Endometrial microvascular endothelial cells (primary cell): ENCODE measurements around the gene CD74. TPM values are rescaled to one million over a fixed set of nuclear protein-coding genes. Genes with fewer than 3 reads are reported as not detected.

Experiments used
- in situ Hi-C: cut with HindIII; loops from 2 replicates; pipeline ENCODE4 v1.10.0; 2017; ENCODE audit warnings: low sequenced_read_pairs, low pct_unique_long_range_greater_than_20kb; ENCODE audit errors: inconsistent ontology term
- total RNA-seq: library from RNA; depleted of rRNA; stranded (reverse); fragments of >200 nt; gene quantifications from one replicate; pipeline ENCODE4 v1.2.3, GENCODE V29; 2015; ENCODE audit errors: inconsistent ontology term

The CD74 gene
- total RNA-seq, 1 donor from 2014 or later: 9.4 TPM

GRCh38 chr5:150386024-150386855 is 26.5 kb downstream of the CD74 start:
- in situ Hi-C loops: no loop called here

- in situ Hi-C loops: no loop called here
Observed at GRCh38 chr5:150384701-150385100, 28.0 kb downstream of the CD74 start.

GRCh38 chr5:150377964-150378694 is 34.6 kb downstream of the CD74 start:
- in situ Hi-C loops: no loop called here

- in situ Hi-C loops: no loop called here
Observed at GRCh38 chr5:150376799-150377771, 35.6 kb downstream of the CD74 start.

- in situ Hi-C loops: no loop called here
Observed at GRCh38 chr5:150374651-150375050, 38.1 kb downstream of the CD74 start.

- in situ Hi-C loops: no loop called here
Observed at GRCh38 chr5:150372639-150373038, 40.1 kb downstream of the CD74 start.

GRCh38 chr5:150368526-150368925 is 44.2 kb downstream of the CD74 start:
- in situ Hi-C loops: no loop called here

GRCh38 chr5:150364004-150364403 is 48.7 kb downstream of the CD74 start:
- in situ Hi-C loops: no loop called here

GRCh38 chr5:150363185-150363584 is 49.5 kb downstream of the CD74 start:
- in situ Hi-C loops: no loop called here

- in situ Hi-C loops: no loop called here
Observed at GRCh38 chr5:150361301-150361700, 51.4 kb downstream of the CD74 start.

- in situ Hi-C loops: no loop called here
Observed at GRCh38 chr5:150358261-150359095, 54.2 kb downstream of the CD74 start.

GRCh38 chr5:150357326-150358260 is 55.1 kb downstream of the CD74 start, which contains the start of gene TCOF1:
TSS of gene TCOF1 (plus strand) at chr5:150357697. CDS start at chr5:150357747, 50 bp downstream.
- in situ Hi-C loops: no loop called here

- in situ Hi-C loops: no loop called here
Observed at GRCh38 chr5:150356575-150357294, 56.0 kb downstream of the CD74 start.

- in situ Hi-C loops: no loop called here
Observed at GRCh38 chr5:150355791-150356190, 56.9 kb downstream of the CD74 start.

- in situ Hi-C loops: no loop called here
Observed at GRCh38 chr5:150353032-150353675, 59.6 kb downstream of the CD74 start.
